HFF-Myc (cell line): ENCODE data around the gene CYB5A.

ENCODE experiments used
- DNase-seq: peaks from one replicate; pipeline ENCODE4 v3.0.0-alpha.2; 2011; ENCODE audit warnings: low read depth; ENCODE audit errors: extremely low read depth
- H3K4me3 ChIP-seq: replicated peaks from 2 replicates; pipeline ENCODE4 v1.5.1; 2011; ENCODE audit warnings: low read depth, mild to moderate bottlenecking, control low read depth, low read length
- TF ChIP-seq, protein P1 (sequence below): IDR thresholded peaks from 2 replicates; pipeline ENCODE4 v1.5.1; 2012; ENCODE audit warnings: mild to moderate bottlenecking, low read depth, low read length, control low read depth; ENCODE audit errors: missing control alignments

The CYB5A gene

DNA sequence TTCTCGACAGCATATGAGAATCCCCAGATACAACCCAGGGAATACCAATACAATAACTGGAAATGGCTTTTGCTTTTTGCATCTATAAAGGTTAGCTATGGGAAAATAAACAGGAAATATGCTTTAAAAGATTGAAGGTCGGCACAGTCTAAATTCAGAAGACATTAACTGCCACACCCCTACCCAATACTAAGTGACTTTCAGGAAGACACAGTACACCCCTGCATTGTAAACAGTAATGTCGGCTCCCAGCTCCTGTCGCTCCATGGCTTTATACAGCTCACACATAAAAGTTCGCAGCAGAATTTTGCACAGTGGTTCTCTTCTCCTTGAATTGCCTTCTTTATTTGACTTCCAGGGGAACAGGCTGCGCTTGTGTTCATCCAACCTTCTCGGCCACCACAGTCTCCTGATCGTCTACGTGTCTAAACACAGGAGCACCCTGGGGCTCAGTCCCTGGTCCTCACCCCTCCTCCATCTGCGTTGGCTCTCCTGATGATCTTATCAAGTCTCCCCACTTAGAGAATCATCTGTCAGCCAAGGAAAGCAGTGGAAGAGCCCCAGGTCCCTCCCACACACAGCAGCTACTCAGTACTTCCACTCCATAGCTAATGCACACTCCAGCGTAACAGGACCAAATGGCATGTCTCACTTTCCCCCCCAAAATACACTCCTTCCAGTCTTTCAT lies 22.7 kb downstream of the CYB5A start:
- TF ChIP-seq, protein P1, sequence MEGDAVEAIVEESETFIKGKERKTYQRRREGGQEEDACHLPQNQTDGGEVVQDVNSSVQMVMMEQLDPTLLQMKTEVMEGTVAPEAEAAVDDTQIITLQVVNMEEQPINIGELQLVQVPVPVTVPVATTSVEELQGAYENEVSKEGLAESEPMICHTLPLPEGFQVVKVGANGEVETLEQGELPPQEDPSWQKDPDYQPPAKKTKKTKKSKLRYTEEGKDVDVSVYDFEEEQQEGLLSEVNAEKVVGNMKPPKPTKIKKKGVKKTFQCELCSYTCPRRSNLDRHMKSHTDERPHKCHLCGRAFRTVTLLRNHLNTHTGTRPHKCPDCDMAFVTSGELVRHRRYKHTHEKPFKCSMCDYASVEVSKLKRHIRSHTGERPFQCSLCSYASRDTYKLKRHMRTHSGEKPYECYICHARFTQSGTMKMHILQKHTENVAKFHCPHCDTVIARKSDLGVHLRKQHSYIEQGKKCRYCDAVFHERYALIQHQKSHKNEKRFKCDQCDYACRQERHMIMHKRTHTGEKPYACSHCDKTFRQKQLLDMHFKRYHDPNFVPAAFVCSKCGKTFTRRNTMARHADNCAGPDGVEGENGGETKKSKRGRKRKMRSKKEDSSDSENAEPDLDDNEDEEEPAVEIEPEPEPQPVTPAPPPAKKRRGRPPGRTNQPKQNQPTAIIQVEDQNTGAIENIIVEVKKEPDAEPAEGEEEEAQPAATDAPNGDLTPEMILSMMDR, result no peak
- H3K4me3 ChIP-seq, result no peak overlapping the region
- DNase-seq, result no peak

DNA sequence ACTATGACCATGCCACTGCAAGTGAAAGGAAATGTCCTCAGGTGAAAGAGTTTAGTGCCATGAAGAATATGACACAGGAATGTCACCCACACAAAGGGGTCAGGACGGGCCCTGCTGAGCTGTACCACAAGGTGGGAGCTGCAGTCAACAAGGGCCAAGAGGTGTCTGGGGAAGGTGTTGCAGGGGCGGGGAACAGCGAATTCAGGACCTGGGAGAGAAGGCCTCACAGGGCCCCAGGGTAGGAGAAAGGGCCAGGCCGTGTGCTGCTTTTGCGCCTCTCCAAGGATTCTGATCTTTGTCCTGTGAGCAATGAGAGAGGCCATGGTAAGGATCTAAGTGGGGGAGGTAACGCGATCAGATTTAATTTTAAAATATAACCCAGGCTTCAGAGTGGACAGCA lies 23.6 kb downstream of the CYB5A start:
- H3K4me3 ChIP-seq, result no peak overlapping the region
- DNase-seq, result no peak
- TF ChIP-seq, protein P1, result no peak

- DNase-seq, result no peak
- TF ChIP-seq, protein P1, result no peak
- no peak overlapping the region for H3K4me3 ChIP-seq
Measured at GRCh38 chr18:74266161-74266560, 25.6 kb downstream of the CYB5A start.

DNA sequence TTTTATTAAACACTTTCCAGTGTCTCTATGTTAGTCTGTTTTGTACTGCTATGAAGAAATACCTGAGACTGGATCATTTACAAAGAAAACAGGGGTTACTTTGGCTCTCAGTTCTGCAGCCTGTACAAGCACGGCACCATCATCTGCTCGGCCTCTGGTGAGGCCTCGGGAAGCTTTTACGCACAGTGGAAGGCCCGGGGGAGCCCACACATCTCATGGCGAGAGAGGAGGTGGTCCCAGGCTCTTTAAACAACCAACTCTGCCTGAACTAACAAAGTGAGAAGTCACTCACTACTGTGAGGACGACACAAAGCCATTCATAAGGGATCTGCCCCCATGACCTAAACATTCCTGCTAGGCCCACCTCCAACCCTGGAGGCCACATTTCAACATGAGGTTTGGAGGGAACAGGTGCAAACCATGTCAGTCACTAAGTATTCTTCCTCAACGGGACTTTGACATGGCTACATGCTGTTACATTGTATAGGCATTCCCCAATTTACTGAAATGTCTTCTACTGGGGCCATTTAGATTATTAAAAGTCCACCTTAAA lies 26.1 kb downstream of the CYB5A start:
- no peak for DNase-seq
- TF ChIP-seq, protein P1, result no peak
- H3K4me3 ChIP-seq, result no peak overlapping the region

- TF ChIP-seq, protein P1, result no peak
- DNase-seq, result no peak
- no peak overlapping the region for H3K4me3 ChIP-seq
Measured at GRCh38 chr18:74264303-74265020, 27.3 kb downstream of the CYB5A start.

DNA sequence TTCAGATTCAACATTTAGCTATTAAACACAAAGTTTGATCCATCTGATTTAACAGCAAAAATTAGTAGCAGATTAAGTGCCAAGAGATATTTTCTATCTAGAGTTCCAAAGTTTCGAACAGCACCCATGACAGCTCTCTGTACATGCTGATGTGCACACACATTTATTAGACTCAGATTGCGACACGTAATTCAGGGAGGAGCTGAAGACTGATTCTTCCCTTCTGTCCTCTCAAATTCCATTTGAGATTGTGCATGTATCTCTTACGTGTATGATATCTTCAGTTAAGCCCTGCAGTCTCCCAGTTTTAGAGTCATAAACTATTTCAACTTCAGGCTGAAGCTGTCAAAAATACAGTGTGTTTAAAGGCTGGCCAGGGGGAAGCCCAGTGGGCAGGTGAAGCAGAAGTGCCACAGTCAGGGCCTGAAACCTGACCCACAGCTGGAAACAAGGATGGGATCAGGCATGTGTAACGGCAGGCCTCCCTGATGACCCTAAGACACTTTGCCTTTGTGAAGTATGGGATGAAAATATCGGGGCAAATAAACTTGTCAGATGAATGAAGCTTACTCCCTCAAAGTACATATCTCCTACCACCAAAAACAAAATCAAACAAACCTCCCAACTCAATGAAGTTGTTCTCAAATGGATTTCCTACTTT lies 30.6 kb downstream of the CYB5A start:
- no peak for DNase-seq
- H3K4me3 ChIP-seq, result no peak overlapping the region
- TF ChIP-seq, protein P1, result no peak
